GM12872 (cell line): ENCODE results near the gene CXCR2.

ENCODE experiments used
- CTCF ChIP-seq: IDR thresholded peaks from 3 replicates; pipeline ENCODE4 v1.5.1; 2011; ENCODE audit warnings: low read depth, mild to moderate bottlenecking, low read length, moderate library complexity; ENCODE audit not compliant: insufficient read depth

Gene CXCR2

DNA sequence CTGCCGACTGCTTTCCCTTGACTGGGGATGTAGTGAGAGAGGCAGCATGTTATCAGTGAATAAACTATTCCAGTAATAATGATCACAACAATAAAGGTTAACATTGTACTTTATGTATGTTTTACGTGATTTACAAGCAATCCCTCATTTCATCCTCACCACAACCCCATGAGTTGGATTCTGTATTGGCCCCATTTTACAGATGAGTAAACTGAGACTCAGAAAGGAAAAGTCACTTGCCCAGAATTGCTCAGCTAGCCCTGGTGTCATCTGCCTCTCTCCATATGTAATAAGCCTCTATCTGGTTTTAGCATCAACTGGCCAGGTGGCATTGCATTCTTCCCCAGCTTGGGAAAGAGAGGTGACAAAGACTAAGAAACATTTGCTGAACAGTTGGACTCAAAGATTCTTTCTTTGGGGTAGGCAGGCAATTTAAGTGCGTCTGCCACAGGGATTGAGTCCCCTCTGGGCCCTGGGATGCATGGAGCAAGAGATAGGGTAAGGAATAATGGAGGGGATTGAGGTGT is 2.2 kb downstream of the CXCR2 start:
- no peak for TF ChIP-seq CTCF

DNA sequence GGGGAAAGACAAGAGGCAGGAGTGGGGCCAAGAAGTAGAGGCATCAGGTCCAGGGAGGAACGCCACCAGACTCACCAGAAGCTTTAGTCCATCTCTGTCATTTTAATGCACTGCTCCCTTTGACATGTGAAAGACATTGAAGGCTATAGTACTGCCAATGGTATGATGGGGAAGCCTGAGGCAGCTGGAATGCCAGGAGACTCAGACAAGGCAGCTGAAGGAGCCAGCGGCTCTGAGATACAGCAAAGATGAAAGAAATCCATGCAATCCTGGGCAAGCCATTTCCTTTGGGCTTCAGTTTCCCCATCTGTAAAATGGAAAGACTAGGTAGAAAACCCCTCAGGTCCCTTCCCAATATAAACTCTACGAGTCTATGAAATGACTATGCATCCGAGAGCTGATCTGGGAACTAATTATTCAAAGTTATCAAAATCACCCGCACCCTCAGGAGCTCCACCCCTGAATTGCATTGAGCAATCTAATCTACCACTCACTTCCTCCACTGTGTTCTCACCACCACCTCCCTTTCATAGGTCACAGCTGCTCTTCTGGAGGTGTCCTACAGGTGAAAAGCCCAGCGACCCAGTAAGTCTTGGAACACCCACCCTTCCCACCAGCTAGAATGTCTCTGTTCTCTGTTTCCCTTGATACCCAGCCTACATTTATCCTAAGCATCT is 3.1 kb downstream of the CXCR2 start:
- no peak for TF ChIP-seq CTCF

- no peak for TF ChIP-seq CTCF
Observed at GRCh38 chr2:218129458-218130135, 3.8 kb downstream of the CXCR2 start.

DNA sequence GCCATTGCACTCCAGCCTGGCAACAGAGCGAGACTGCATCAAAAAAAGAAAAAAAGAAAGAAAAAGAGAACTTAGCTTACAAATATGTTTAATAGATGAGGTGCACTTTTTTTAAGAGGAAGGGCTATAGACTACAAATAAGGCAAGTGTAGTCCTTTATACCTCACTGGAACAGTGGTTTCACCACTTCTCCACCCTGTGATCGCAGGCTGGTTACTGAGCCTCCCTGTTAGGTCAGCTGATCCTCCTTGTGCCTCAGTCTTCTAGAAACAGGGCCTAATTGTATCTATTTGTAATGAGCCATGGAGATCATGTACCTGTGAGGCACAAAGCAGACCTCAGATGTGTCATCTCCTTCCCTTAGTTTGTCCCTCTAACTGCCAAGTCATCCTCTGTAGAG is 4.5 kb downstream of the CXCR2 start:
- TF ChIP-seq CTCF = no peak

DNA sequence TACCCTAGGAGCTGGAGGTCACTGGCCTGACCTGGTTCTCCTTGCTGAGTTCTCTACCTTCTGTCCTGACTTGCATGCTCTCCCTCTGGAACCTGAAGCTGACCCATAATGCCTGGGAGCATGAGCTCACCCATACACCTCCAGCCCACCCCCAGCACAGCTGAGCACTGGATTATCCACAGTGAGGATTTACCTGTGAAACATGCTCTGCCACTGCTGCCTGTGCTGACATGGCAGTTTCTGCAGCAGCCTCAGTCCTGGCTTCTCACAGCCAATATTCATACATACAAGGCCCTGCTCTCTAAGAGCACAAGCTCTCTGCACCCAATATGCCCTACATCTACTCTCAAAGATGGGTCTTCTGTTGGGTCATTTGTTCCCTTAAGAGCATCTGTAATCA is 5.0 kb downstream of the CXCR2 start:
- no peak for TF ChIP-seq CTCF

DNA sequence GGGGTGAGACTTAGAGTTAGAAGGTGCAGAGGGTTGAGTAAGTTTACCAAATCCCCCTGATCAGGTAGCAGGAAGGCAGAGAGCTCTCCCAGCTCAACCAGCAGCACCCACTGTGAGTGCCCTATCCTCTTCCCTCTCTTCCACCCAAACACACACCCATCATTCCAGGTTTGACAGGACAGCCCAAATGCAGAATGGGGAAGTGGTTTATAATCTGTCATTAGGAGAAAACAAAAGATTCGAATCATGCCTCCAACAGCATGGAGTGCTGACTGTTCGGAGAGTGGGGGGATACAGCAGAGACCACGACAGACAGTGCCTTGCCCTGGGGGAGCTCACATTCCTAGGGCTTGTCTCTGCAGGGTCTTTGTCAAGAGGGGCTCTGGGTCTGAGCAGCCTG is 11.7 kb downstream of the CXCR2 start:
- TF ChIP-seq CTCF = no peak

- no peak for TF ChIP-seq CTCF
Observed at GRCh38 chr2:218138047-218138446, 12.2 kb downstream of the CXCR2 start.
